ENCODE data around the gene TRIM4. TPM values are rescaled to one million over a fixed set of nuclear protein-coding genes. Genes with fewer than 3 reads are reported as not detected.

TRIM4 gene
- total RNA-seq, 1 experiment from 2014 or later = 6.9 TPM

- H2BK120ac ChIP-seq (ENCODE audit: low read depth, low read length, poor library complexity, severe bottlenecking) = peak overlapping the region; percentile 97
- no peak overlapping the region for H4K8ac ChIP-seq (replicated peaks; ENCODE audit: insufficient read length, low read depth, low read length)
- peaks cover 11% of the 10 kb centered on the region; the same call in 1 of the 2 replicates for H3K4me1 ChIP-seq (ENCODE audit: insufficient read depth, low read length)
- H3K18ac ChIP-seq (ENCODE audit: insufficient read length, low read depth, low read length) = peak overlapping the region; percentile 97
- peak overlapping the region; percentile 97 for H2BK5ac ChIP-seq (ENCODE audit: insufficient read length, low read length)
- no peaks in the 10 kb centered on the region for H3K79me2 ChIP-seq (ENCODE audit: insufficient read depth, low read length)
- no peaks in the 10 kb centered on the region for H3K9me3 ChIP-seq (ENCODE audit: control insufficient read depth, low read depth, low read length)
- peak overlapping the region; percentile 95 for H2AK5ac ChIP-seq (ENCODE audit: insufficient read length, low read length)
- no peaks in the 10 kb centered on the region for H3K23me2 ChIP-seq (ENCODE audit: insufficient read length, low read depth, low read length, poor library complexity, severe bottlenecking)
- peak overlapping the region; percentile 76 for H3K9ac ChIP-seq (ENCODE audit: extremely low read depth, insufficient read length, low read length)
- Mint-ChIP-seq H3K27me3 (ENCODE audit: low read depth) (no peaks in the 10 kb centered on the region; the same call in 1 of the 2 replicates), H3K9me3 (peaks cover 36 to 47% of the 10 kb centered on the region in 2 experiments), H3K4me3 (peak overlapping the region; percentile 14 to 47; a peak in 3 of 5 replicates), H3K36me3 (ENCODE audit: insufficient read depth in 1 of 3, low read depth in 3 of 3) (peaks cover 13 to 50% (median 31%) of the 10 kb centered on the region in 3 experiments), H3K4me1 (peaks cover 26 to 41% of the 10 kb centered on the region in 2 experiments), H3K27ac (peak overlapping the region; percentile 99 to 100 (median 99))
- H2AFZ ChIP-seq (ENCODE audit: low read length) = no peak overlapping the region
- H3K79me1 ChIP-seq (ENCODE audit: insufficient read depth, low read depth, low read length, poor library complexity, severe bottlenecking) = no peaks in the 10 kb centered on the region
- peak overlapping the region; percentile 95 for H4K5ac ChIP-seq (ENCODE audit: insufficient read length, low read depth, low read length)
- H3K56ac ChIP-seq (ENCODE audit: insufficient read length, low read depth, low read length) = peak overlapping the region; percentile 98
- no peak overlapping the region for H3K23ac ChIP-seq (ENCODE audit: insufficient read length, low read depth, low read length)
- peak overlapping the region; percentile 79 for H2BK12ac ChIP-seq (ENCODE audit: insufficient read length, low read depth, low read length)
- WGBS (ENCODE audit: extremely low coverage, insufficient read length, low lambda C conversion rate) = no CpG with 5 or more reads among the region's 4 CpGs
- peak; percentile 49 for DNase-seq
- peak overlapping the region; percentile 93 for H4K91ac ChIP-seq (ENCODE audit: insufficient read length, low read depth, low read length)
- no peaks in the 10 kb centered on the region for H4K20me1 ChIP-seq (ENCODE audit: control insufficient read depth, insufficient read depth, insufficient read length)
- H3K4ac ChIP-seq (ENCODE audit: low read depth, low read length) = peak overlapping the region; percentile 97; the same call in 1 of the 2 replicates
- H3K27me3 ChIP-seq (ENCODE audit: insufficient read depth, low read length) = no peaks in the 10 kb centered on the region
- no peak for TF ChIP-seq CTCF (conservative IDR thresholded peaks at IDR 0.05)
- H2BK20ac ChIP-seq (ENCODE audit: low read depth, low read length, poor library complexity, severe bottlenecking) = peak overlapping the region; percentile 100
- peak overlapping the region; percentile 100 for H3T11ph ChIP-seq (ENCODE audit: low read length)
- H2BK15ac ChIP-seq (ENCODE audit: low read depth, low read length) = no peak overlapping the region
- peak overlapping the region; percentile 22 for H3K4me2 ChIP-seq (ENCODE audit: insufficient read depth, insufficient read length, low read length)
- H3K27ac ChIP-seq (ENCODE audit: insufficient read length, low read depth, low read length) = peak overlapping the region; percentile 100
- peak overlapping the region; percentile 92; the same call in 1 of the 2 replicates for H3K14ac ChIP-seq (ENCODE audit: insufficient read depth, low read length)
Observed at GRCh38 chr7:99944497-99945070, 25.3 kb upstream of the TRIM4 start.
